GM06990 (cell line): ENCODE measurements around the gene DKK2.

ENCODE experiments used
- DNase-seq: peaks from one replicate; pipeline ENCODE4 v3.0.0-alpha.2; 2011; ENCODE audit not compliant: insufficient read length; ENCODE audit errors: extremely low read depth
- H3K27me3 ChIP-seq: replicated peaks from 2 replicates; pipeline ENCODE4 v1.6.0; 2011; ENCODE audit warnings: low read length; ENCODE audit not compliant: control insufficient read depth, insufficient read depth
- H3K36me3 ChIP-seq: 2 replicates; pipeline ENCODE4 v1.5.1; 2011; ENCODE audit warnings: low read length; ENCODE audit not compliant: control insufficient read depth, insufficient read depth
- H3K4me3 ChIP-seq: replicated peaks from 2 replicates; pipeline ENCODE4 v1.5.1; 2011; ENCODE audit warnings: low read depth, mild to moderate bottlenecking, control low read depth, low read length
- CTCF ChIP-seq: IDR thresholded peaks from 2 replicates; pipeline ENCODE4 v1.5.1; 2011; ENCODE audit warnings: low read length, control low read depth, mild to moderate bottlenecking, inconsistent platforms; ENCODE audit not compliant: insufficient read depth, poor library complexity, severe bottlenecking

The DKK2 gene

GRCh38 chr4:107068116-107068515 lies 32.0 kb upstream of the DKK2 start:
- Histone ChIP-seq H3K27me3 (no peaks in the 10 kb centered on the region), H3K36me3 (no peaks in the 10 kb centered on the region), H3K4me3 (no peak overlapping the region)
- TF ChIP-seq CTCF: no peak
- no peak for DNase-seq

- no peak for TF ChIP-seq CTCF
- Histone ChIP-seq H3K36me3 (no peaks in the 10 kb centered on the region), H3K27me3 (no peaks in the 10 kb centered on the region), H3K4me3 (no peak overlapping the region)
- DNase-seq: no peak
Observed at GRCh38 chr4:107066621-107067020, 30.5 kb upstream of the DKK2 start.

- no peak for DNase-seq
- TF ChIP-seq CTCF: no peak
- Histone ChIP-seq H3K4me3 (no peak overlapping the region), H3K27me3 (no peaks in the 10 kb centered on the region), H3K36me3 (no peaks in the 10 kb centered on the region)
Observed at GRCh38 chr4:107065201-107065600, 29.1 kb upstream of the DKK2 start.

GRCh38 chr4:107060388-107060787 lies 24.3 kb upstream of the DKK2 start:
- no peak for TF ChIP-seq CTCF
- H3K27me3 ChIP-seq: no peaks in the 10 kb centered on the region
- no peak for DNase-seq
- H3K4me3 ChIP-seq: no peak overlapping the region
- no peaks in the 10 kb centered on the region for H3K36me3 ChIP-seq

GRCh38 chr4:107058828-107059227 lies 22.7 kb upstream of the DKK2 start:
- H3K36me3 ChIP-seq: no peaks in the 10 kb centered on the region
- no peak for DNase-seq
- no peak overlapping the region for H3K4me3 ChIP-seq
- no peaks in the 10 kb centered on the region for H3K27me3 ChIP-seq
- TF ChIP-seq CTCF: no peak

GRCh38 chr4:107050525-107051135 lies 14.5 kb upstream of the DKK2 start:
- no peak for DNase-seq

More at GRCh38 chr4:107050525-107051135, 14.5 kb upstream of the DKK2 start:
- Histone ChIP-seq H3K4me3 (no peak overlapping the region), H3K36me3 (no peaks in the 10 kb centered on the region), H3K27me3 (no peaks in the 10 kb centered on the region)
- TF ChIP-seq CTCF: peak; percentile 51
